Thoracic aorta (tissue), 2 donors: ENCODE results near the gene TNFAIP1. TPM values are rescaled to one million over a fixed set of nuclear protein-coding genes. Genes with fewer than 3 reads are reported as not detected.

Experiments used
- ATAC-seq: fragments of 150-250 bp; one replicate; pipeline ENCODE4 v1.8.0; 2017; ENCODE audit warnings: low read depth; ENCODE audit not compliant: insufficient number of reproducible peaks, low FRiP score
- DNase-seq: peaks from one replicate; pipeline ENCODE4 v3.0.0-alpha.2; 2020; ENCODE audit warnings: low spot score
- H3K27ac ChIP-seq, 2 donors: fragments of 200-600 bp; sonication (generic); 1 replicate in 1 of 2; 2 replicates in 1 of 2; pipeline ENCODE4 v1.5.1; 2016; ENCODE audit warnings: mild to moderate bottlenecking in 2 of 2, moderate library complexity in 2 of 2
- H3K27me3 ChIP-seq: fragments of 200-600 bp; sonication (generic); replicated peaks from 2 replicates; pipeline ENCODE4 v1.6.0; 2016; ENCODE audit warnings: mild to moderate bottlenecking; ENCODE audit not compliant: insufficient read depth
- H3K36me3 ChIP-seq: fragments of 200-600 bp; sonication (generic); one replicate; pipeline ENCODE4 v1.5.1; 2016
- H3K4me1 ChIP-seq, 2 donors: fragments of 200-600 bp; sonication (generic); 1 replicate in 1 of 2; 2 replicates in 1 of 2; pipeline versions ENCODE4 v1.5.1 to v1.6.0; 2016; ENCODE audit warnings: low read depth in 2 of 2, mild to moderate bottlenecking in 1 of 2; ENCODE audit not compliant: control insufficient read depth in 1 of 2
- H3K4me3 ChIP-seq: fragments of 200-600 bp; sonication (generic); 2 replicates; pipeline ENCODE4 v1.5.1; 2016; ENCODE audit warnings: mild to moderate bottlenecking
- H3K9me3 ChIP-seq: fragments of 200-600 bp; sonication (generic); 2 replicates; pipeline ENCODE4 v1.5.1; 2016
- CTCF ChIP-seq: fragments of 200-600 bp; sonication (generic); IDR thresholded peaks from one replicate; pipeline ENCODE4 v1.5.1; 2019; ENCODE audit warnings: antibody characterized with exemption
- total RNA-seq, 2 donors: library from RNA; depleted of rRNA; stranded (reverse); fragments of >200 nt; gene quantifications; one replicate each; pipeline versions ENCODE4 v1.1.0 to v1.2.3, GENCODE V29; 2016

The TNFAIP1 gene
- total RNA-seq, 2 donors from 2014 or later: 43.3 to 66.1 TPM

GRCh38 chr17:28346199-28346580, 10.6 kb downstream of the TNFAIP1 start:
- peak overlapping the region; percentile 73 to 84 for H3K27ac ChIP-seq
- H3K9me3 ChIP-seq: no peaks in the 10 kb centered on the region
- TF ChIP-seq CTCF: no peak
- DNase-seq: no peak
- no peaks in the 10 kb centered on the region for H3K27me3 ChIP-seq
- H3K36me3 ChIP-seq: peaks cover 50% of the 10 kb centered on the region
- no peak overlapping the region for H3K4me3 ChIP-seq
- ATAC-seq: no peak
- peaks cover 39 to 47% of the 10 kb centered on the region in 2 donors for H3K4me1 ChIP-seq

- peak overlapping the region; percentile 73 to 84 for H3K27ac ChIP-seq
- no peak for DNase-seq
- H3K9me3 ChIP-seq: no peaks in the 10 kb centered on the region
- H3K27me3 ChIP-seq: no peaks in the 10 kb centered on the region
- ATAC-seq: peak; percentile 40
- TF ChIP-seq CTCF: no peak
- no peak overlapping the region for H3K4me3 ChIP-seq
- peaks cover 50% of the 10 kb centered on the region for H3K36me3 ChIP-seq
- H3K4me1 ChIP-seq: peaks cover 39 to 47% of the 10 kb centered on the region in 2 donors
These were observed 11.2 kb downstream of the TNFAIP1 start for GRCh38 chr17:28346746-28347246.

DNA sequence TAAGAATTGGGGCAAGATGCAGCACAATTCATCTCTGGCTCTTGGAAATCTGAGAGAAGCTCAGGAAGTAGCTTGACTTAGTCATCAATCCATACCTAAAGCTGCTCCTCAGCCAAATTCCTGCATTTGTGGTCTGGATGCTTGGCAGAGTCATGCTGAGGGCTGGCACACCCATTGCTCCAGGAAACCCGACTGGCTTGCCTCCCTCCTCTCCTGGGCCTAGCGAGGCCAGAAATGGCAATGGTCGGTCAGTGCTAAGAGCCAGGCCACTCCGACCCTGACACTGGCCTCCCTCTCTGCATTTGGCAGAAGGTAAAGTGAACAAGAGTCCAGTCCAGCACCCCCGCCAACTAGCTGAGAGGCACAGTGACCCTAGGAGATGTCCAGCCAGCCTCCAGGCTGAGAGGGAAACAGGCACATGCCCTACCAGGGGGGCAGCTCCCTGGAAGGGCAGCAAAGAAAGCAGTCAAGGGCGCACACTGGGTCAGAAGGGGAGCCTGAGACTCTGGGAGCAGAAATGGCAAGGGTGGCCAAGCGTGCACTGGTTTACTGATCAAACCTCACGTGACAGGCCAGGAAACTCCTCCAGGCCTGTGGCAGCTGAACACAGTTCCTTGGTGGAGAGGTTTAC, 11.8 kb downstream of the TNFAIP1 start:
- peaks cover 48% of the 10 kb centered on the region for H3K36me3 ChIP-seq
- H3K4me1 ChIP-seq: peaks cover 39 to 47% of the 10 kb centered on the region in 2 donors
- TF ChIP-seq CTCF: no peak
- peak overlapping the region; percentile 73 to 84 for H3K27ac ChIP-seq
- ATAC-seq (peak; percentile 15), DNase-seq (no peak)
- no peaks in the 10 kb centered on the region for H3K9me3 ChIP-seq
- H3K4me3 ChIP-seq: no peak overlapping the region
- no peaks in the 10 kb centered on the region for H3K27me3 ChIP-seq

DNA sequence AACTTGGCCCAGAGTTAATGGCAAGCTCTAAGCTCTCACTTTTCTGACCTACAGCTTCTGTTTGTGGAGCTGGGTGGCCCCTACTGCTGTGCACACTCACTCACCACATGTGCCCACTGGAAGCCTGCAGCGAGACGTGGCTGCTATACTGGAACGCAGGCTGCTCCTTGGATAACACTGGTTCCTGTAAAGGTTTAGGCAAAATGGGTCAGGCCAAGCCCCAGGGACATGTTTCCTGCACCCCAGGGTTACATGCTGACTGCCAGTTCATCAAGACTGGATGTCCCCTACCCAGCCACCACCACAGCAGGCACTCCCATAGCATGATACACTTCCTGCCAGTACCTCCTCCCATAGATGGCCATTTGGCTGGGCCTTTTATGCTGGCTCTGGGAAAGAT, 13.4 kb downstream of the TNFAIP1 start:
- DNase-seq: no peak
- TF ChIP-seq CTCF: no peak
- Histone ChIP-seq H3K27ac (peak overlapping the region in 1 of 2 donors; percentile 73), H3K36me3 (peaks cover 55% of the 10 kb centered on the region), H3K4me1 (peaks cover 39 to 47% of the 10 kb centered on the region in 2 donors), H3K4me3 (no peak overlapping the region), H3K27me3 (no peaks in the 10 kb centered on the region), H3K9me3 (no peaks in the 10 kb centered on the region)
- no peak for ATAC-seq

- TF ChIP-seq CTCF: no peak
- H3K36me3 ChIP-seq: peaks cover 61% of the 10 kb centered on the region
- no peak for DNase-seq
These were observed 14.7 kb downstream of the TNFAIP1 start for GRCh38 chr17:28350271-28350670.

More at GRCh38 chr17:28350271-28350670, 14.7 kb downstream of the TNFAIP1 start:
- H3K9me3 ChIP-seq: no peaks in the 10 kb centered on the region
- H3K4me1 ChIP-seq: peaks cover 32 to 38% of the 10 kb centered on the region in 2 donors
- H3K27me3 ChIP-seq: no peaks in the 10 kb centered on the region
- no peak for ATAC-seq
- no peak overlapping the region for H3K27ac ChIP-seq
- no peak overlapping the region for H3K4me3 ChIP-seq
